PC-9 (cell line): Measurements from ENCODE around the gene FAM193B. TPM values are rescaled to one million over a fixed set of nuclear protein-coding genes. Genes with fewer than 3 reads are reported as not detected.

Experiments
- BruUV-seq: library from RNA; stranded (reverse); fragments of 400-500 nt; replicated peaks from 2 replicates; lab custom pipeline; 2021; lab: Mats Ljungman, UMichigan
- CTCF ChIA-PET: fragments of 300-600 bp; sonication (Branson Sonifier 250); formaldehyde crosslinking; loops from one replicate; lab custom pipeline; 2022; ENCODE audit warnings: antibody characterized with exemption; lab: Charles Lee
- POLR2A ChIA-PET: fragments of 300-600 bp; sonication (Branson Sonifier 250); formaldehyde crosslinking; loops from one replicate; lab custom pipeline; 2022; ENCODE audit warnings: antibody characterized with exemption; ENCODE audit not compliant: unreplicated experiment; lab: Charles Lee
- DNase-seq, 2 experiments: peaks; one replicate each; pipeline versions ENCODE4 v3.0.0 to v3.0.0-alpha.2; 2015 to 2022; ENCODE audit warnings: mixed read lengths in 1 of 2
- H2AFZ ChIP-seq: fragments of 200-600 bp; sonication (generic); 2 replicates; pipeline ENCODE4 v1.8.1; 2017; ENCODE audit warnings: antibody characterized with exemption
- H3F3A ChIP-seq: fragments of 200-600 bp; sonication (generic); 2 replicates; pipeline ENCODE4 v1.8.1; 2017; ENCODE audit warnings: antibody characterized with exemption, mild to moderate bottlenecking, low read depth; ENCODE audit not compliant: insufficient read depth
- H3K27ac ChIP-seq: fragments of 200-600 bp; sonication (generic); 2 replicates; pipeline ENCODE4 v1.6.1; 2016; ENCODE audit warnings: mixed run types
- H3K27me3 ChIP-seq: fragments of 200-600 bp; sonication (generic); 2 replicates; pipeline ENCODE4 v1.6.1; 2016; ENCODE audit warnings: low read depth, mixed run types; ENCODE audit not compliant: insufficient read depth
- H3K36me3 ChIP-seq: fragments of 200-600 bp; sonication (generic); 2 replicates; pipeline ENCODE4 v1.6.1; 2016; ENCODE audit warnings: low read depth, mixed run types
- H3K4me1 ChIP-seq: fragments of 200-600 bp; sonication (generic); replicated peaks from 2 replicates; pipeline ENCODE4 v1.6.1; 2016; ENCODE audit warnings: mixed run types; ENCODE audit not compliant: insufficient read depth
- H3K4me2 ChIP-seq: fragments of 200-600 bp; sonication (generic); 2 replicates; pipeline ENCODE4 v1.6.1; 2017; ENCODE audit warnings: mixed run types
- H3K4me3 ChIP-seq: fragments of 200-600 bp; sonication (generic); 2 replicates; pipeline ENCODE4 v1.6.1; 2016; ENCODE audit warnings: mixed run types
- H3K79me2 ChIP-seq: fragments of 200-600 bp; sonication (generic); 2 replicates; pipeline ENCODE4 v1.6.1; 2017; ENCODE audit warnings: low read depth, mixed run types
- H3K9me2 ChIP-seq: fragments of 200-600 bp; sonication (generic); 2 replicates; pipeline ENCODE4 v1.8.1; 2017; ENCODE audit warnings: mild to moderate bottlenecking; ENCODE audit not compliant: insufficient read depth
- H3K9me3 ChIP-seq: fragments of 200-600 bp; sonication (generic); 2 replicates; pipeline ENCODE4 v1.8.1; 2016; ENCODE audit warnings: low read depth; ENCODE audit not compliant: insufficient read depth
- H4K20me1 ChIP-seq: fragments of 200-600 bp; sonication (generic); 2 replicates; pipeline ENCODE4 v1.8.1; 2017; ENCODE audit not compliant: insufficient read depth
- CTCF ChIP-seq: fragments of 200-600 bp; sonication (generic); conservative IDR thresholded peaks from 2 replicates; pipeline ENCODE4 v1.6.1; 2017; ENCODE audit warnings: mixed run types, antibody characterized with exemption, mild to moderate bottlenecking, moderate library complexity
- EZH2 ChIP-seq: fragments of 200-600 bp; sonication (generic); IDR thresholded peaks from 2 replicates; pipeline ENCODE4 v1.8.0; 2017; ENCODE audit warnings: antibody characterized with exemption, low read depth
- intact Hi-C: fragments of 100-400 bp; cut with micrococcal nuclease; formaldehyde crosslinking; loops from one replicate; pipeline ENCODE4 v1.10.0; 2022; ENCODE audit not compliant: unreplicated experiment
- total RNA-seq: library from RNA; stranded (reverse); gene quantifications from 2 replicates; pipeline ENCODE4 v1.2.3, GENCODE V29; 2021

The FAM193B gene
- total RNA-seq, 1 experiment from 2014 or later: 70.4 TPM

GRCh38 chr5:177513500-177513899 is 40.9 kb downstream of the FAM193B start:
- TF ChIP-seq CTCF (no peak), EZH2 (no peak)
- Histone ChIP-seq H2AFZ (no peak overlapping the region), H3K27me3 (no peaks in the 10 kb centered on the region), H3K4me3 (no peak overlapping the region), H3K79me2 (peaks cover 17% of the 10 kb centered on the region), H3K9me2 (no peaks in the 10 kb centered on the region), H3K36me3 (peaks cover 5% of the 10 kb centered on the region; the same call in 1 of the 2 replicates), H4K20me1 (no peaks in the 10 kb centered on the region), H3K4me1 (peaks cover 10% of the 10 kb centered on the region), H3F3A (no peaks in the 10 kb centered on the region), H3K4me2 (no peak overlapping the region), H3K27ac (no peak overlapping the region), H3K9me3 (no peaks in the 10 kb centered on the region)
- no peak for DNase-seq
- intact Hi-C loops: no loop called here
- ChIA-PET POLR2A (no interaction called here), CTCF (no interaction called here)
- BruUV-seq: no TSS peak

GRCh38 chr5:177512736-177513380 is 41.5 kb downstream of the FAM193B start:
- Histone ChIP-seq H3K79me2 (peaks cover 17% of the 10 kb centered on the region), H3K27ac (no peak overlapping the region), H3K4me1 (peaks cover 10% of the 10 kb centered on the region), H2AFZ (no peak overlapping the region), H3K9me3 (no peaks in the 10 kb centered on the region), H3K4me3 (no peak overlapping the region), H3F3A (no peaks in the 10 kb centered on the region), H3K4me2 (no peak overlapping the region), H3K36me3 (peaks cover 5% of the 10 kb centered on the region; the same call in 1 of the 2 replicates), H3K27me3 (no peaks in the 10 kb centered on the region), H3K9me2 (no peaks in the 10 kb centered on the region), H4K20me1 (no peaks in the 10 kb centered on the region)
- no peak for TF ChIP-seq CTCF
- TF ChIP-seq EZH2: no peak
- ChIA-PET POLR2A (no interaction called here), CTCF (no interaction called here)
- DNase-seq: no peak
- intact Hi-C loops: no loop called here
- BruUV-seq: no TSS peak

- DNase-seq: no peak
- Histone ChIP-seq H3K36me3 (peaks cover 5% of the 10 kb centered on the region; the same call in 1 of the 2 replicates), H3K79me2 (peaks cover 17% of the 10 kb centered on the region), H3K4me1 (peaks cover 10% of the 10 kb centered on the region), H3K27me3 (no peaks in the 10 kb centered on the region), H3K9me3 (no peaks in the 10 kb centered on the region), H3K27ac (no peak overlapping the region), H4K20me1 (no peaks in the 10 kb centered on the region), H3F3A (no peaks in the 10 kb centered on the region), H3K4me2 (no peak overlapping the region), H2AFZ (no peak overlapping the region), H3K9me2 (no peaks in the 10 kb centered on the region), H3K4me3 (no peak overlapping the region)
- TF ChIP-seq CTCF: no peak
- no peak for TF ChIP-seq EZH2
- no TSS peak for BruUV-seq
- ChIA-PET POLR2A (no interaction called here), CTCF (no interaction called here)
- intact Hi-C loops: no loop called here
These were observed 42.3 kb downstream of the FAM193B start for GRCh38 chr5:177511796-177512675.
